WTC11 (cell line): ENCODE results near the gene MAP3K5. TPM values are rescaled to one million over a fixed set of nuclear protein-coding genes. Genes with fewer than 3 reads are reported as not detected.

Source experiments
- ATAC-seq: fragments of 200-7000 bp; cut with Tn5 transposase; 2 replicates; pipeline ENCODE4 v1.10.0; 2021; ENCODE audit warnings: mild to moderate bottlenecking, moderate library complexity
- CTCF ChIA-PET: fragments of 300-600 bp; sonication (Branson Sonifier 250); formaldehyde crosslinking; loops from one replicate; lab custom pipeline; 2021; ENCODE audit warnings: antibody characterized with exemption; lab: Charles Lee
- POLR2A ChIA-PET: fragments of 350-600 bp; sonication (Branson Sonifier 250); formaldehyde crosslinking; loops from one replicate; lab custom pipeline; 2021; ENCODE audit warnings: antibody characterized with exemption; lab: Charles Lee
- DNase-seq: peaks from one replicate; pipeline ENCODE4 v3.0.0; 2021; ENCODE audit warnings: low spot score
- H3K27ac Mint-ChIP-seq: 2 replicates; pipeline ENCODE4 v1.8.0; 2021; ENCODE audit warnings: mixed read lengths
- H3K27me3 Mint-ChIP-seq: 2 replicates; pipeline ENCODE4 v1.8.0; 2021; ENCODE audit warnings: low read depth, mild to moderate bottlenecking, moderate library complexity, mixed read lengths
- H3K36me3 Mint-ChIP-seq: 2 replicates; pipeline ENCODE4 v1.8.0; 2021; ENCODE audit warnings: mixed read lengths
- H3K4me1 Mint-ChIP-seq: 2 replicates; pipeline ENCODE4 v1.8.0; 2022; ENCODE audit warnings: mixed read lengths
- H3K4me3 Mint-ChIP-seq: 2 replicates; pipeline ENCODE4 v1.8.0; 2021; ENCODE audit warnings: mild to moderate bottlenecking, moderate library complexity, mixed read lengths
- H3K9me3 Mint-ChIP-seq: 2 replicates; pipeline ENCODE4 v1.8.0; 2021; ENCODE audit warnings: mixed read lengths
- AFF4 ChIP-seq: sonication (generic); formaldehyde crosslinking; IDR thresholded peaks from 2 replicates; pipeline ENCODE4 v1.8.1; 2023; ENCODE audit warnings: mild to moderate bottlenecking, missing genetic modification reagents, borderline replicate concordance
- CBFB ChIP-seq: sonication (generic); formaldehyde crosslinking; IDR thresholded peaks from 2 replicates; pipeline ENCODE4 v1.8.1; 2022; ENCODE audit warnings: mild to moderate bottlenecking, low read depth, missing genetic modification reagents
- ERG ChIP-seq: fragments of 250-450 bp; sonication (Bioruptor Pico); IDR thresholded peaks from 2 replicates; pipeline ENCODE4 v1.8.0; 2021; ENCODE audit warnings: mild to moderate bottlenecking
- ETV6 ChIP-seq: sonication (generic); formaldehyde crosslinking; IDR thresholded peaks from 2 replicates; pipeline ENCODE4 v1.8.1; 2022; ENCODE audit warnings: mild to moderate bottlenecking, missing genetic modification reagents
- FOXJ3 ChIP-seq: sonication (generic); formaldehyde crosslinking; IDR thresholded peaks from 2 replicates; pipeline ENCODE4 v1.9.0; 2021; ENCODE audit warnings: missing genetic modification reagents, mild to moderate bottlenecking, borderline replicate concordance
- HMGXB4 ChIP-seq: sonication (generic); formaldehyde crosslinking; IDR thresholded peaks from 2 replicates; pipeline ENCODE4 v1.8.1; 2023; ENCODE audit warnings: mild to moderate bottlenecking, moderate library complexity, missing genetic modification reagents
- JAZF1 ChIP-seq: fragments of 250-450 bp; sonication (Bioruptor Pico); IDR thresholded peaks from 2 replicates; pipeline ENCODE4 v1.9.0; 2021; ENCODE audit warnings: moderate library complexity, mild to moderate bottlenecking, inconsistent platforms
- NR1H2 ChIP-seq: sonication (generic); formaldehyde crosslinking; IDR thresholded peaks from 2 replicates; pipeline ENCODE4 v1.9.0; 2021; ENCODE audit warnings: mild to moderate bottlenecking, moderate library complexity, missing genetic modification reagents
- SP1 ChIP-seq: sonication (generic); formaldehyde crosslinking; conservative IDR thresholded peaks from 2 replicates; pipeline ENCODE4 v1.8.1; 2022; ENCODE audit warnings: missing genetic modification reagents
- TCF7 ChIP-seq: sonication (generic); formaldehyde crosslinking; IDR thresholded peaks from 2 replicates; pipeline ENCODE4 v1.8.0; 2022; ENCODE audit warnings: mild to moderate bottlenecking, low read depth, missing genetic modification reagents, moderate library complexity
- ZNF396 ChIP-seq: fragments of 250-450 bp; sonication (Bioruptor Pico); IDR thresholded peaks from 2 replicates; pipeline ENCODE4 v1.8.0; 2021; ENCODE audit warnings: mild to moderate bottlenecking, moderate library complexity, borderline replicate concordance
- total RNA-seq: library from RNA; stranded (reverse); gene quantifications from 3 replicates; pipeline ENCODE4 v1.2.3, GENCODE V29; 2021
- TF ChIP-seq, protein P1 (sequence below): sonication (generic); formaldehyde crosslinking; IDR thresholded peaks from 2 replicates; pipeline ENCODE4 v1.8.1; 2023; ENCODE audit warnings: mild to moderate bottlenecking, missing genetic modification reagents

MAP3K5 gene
- total RNA-seq, 1 experiment from 2014 or later = 1.6 TPM

- TF ChIP-seq JAZF1 = no peak
- TF ChIP-seq FOXJ3 = no peak
- no peak for TF ChIP-seq ZNF396 (CRISPR knock-in tag)
- TF ChIP-seq TCF7 = peak; percentile 67; the same call in 1 of the 2 replicates
- TF ChIP-seq ETV6 (CRISPR knock-in tag) = peak; percentile 16; the same call in 1 of the 2 replicates
- TF ChIP-seq AFF4 (CRISPR knock-in tag) = no peak
- TF ChIP-seq, protein P1, sequence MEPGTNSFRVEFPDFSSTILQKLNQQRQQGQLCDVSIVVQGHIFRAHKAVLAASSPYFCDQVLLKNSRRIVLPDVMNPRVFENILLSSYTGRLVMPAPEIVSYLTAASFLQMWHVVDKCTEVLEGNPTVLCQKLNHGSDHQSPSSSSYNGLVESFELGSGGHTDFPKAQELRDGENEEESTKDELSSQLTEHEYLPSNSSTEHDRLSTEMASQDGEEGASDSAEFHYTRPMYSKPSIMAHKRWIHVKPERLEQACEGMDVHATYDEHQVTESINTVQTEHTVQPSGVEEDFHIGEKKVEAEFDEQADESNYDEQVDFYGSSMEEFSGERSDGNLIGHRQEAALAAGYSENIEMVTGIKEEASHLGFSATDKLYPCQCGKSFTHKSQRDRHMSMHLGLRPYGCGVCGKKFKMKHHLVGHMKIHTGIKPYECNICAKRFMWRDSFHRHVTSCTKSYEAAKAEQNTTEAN (CRISPR knock-in tag) = 0 out of 2 replicates have a peak, but pooled peaks have one; percentile 44
Observed at GRCh38 chr6:136792410-136793262, at the start of gene MAP3K5 (continued).

DNA sequence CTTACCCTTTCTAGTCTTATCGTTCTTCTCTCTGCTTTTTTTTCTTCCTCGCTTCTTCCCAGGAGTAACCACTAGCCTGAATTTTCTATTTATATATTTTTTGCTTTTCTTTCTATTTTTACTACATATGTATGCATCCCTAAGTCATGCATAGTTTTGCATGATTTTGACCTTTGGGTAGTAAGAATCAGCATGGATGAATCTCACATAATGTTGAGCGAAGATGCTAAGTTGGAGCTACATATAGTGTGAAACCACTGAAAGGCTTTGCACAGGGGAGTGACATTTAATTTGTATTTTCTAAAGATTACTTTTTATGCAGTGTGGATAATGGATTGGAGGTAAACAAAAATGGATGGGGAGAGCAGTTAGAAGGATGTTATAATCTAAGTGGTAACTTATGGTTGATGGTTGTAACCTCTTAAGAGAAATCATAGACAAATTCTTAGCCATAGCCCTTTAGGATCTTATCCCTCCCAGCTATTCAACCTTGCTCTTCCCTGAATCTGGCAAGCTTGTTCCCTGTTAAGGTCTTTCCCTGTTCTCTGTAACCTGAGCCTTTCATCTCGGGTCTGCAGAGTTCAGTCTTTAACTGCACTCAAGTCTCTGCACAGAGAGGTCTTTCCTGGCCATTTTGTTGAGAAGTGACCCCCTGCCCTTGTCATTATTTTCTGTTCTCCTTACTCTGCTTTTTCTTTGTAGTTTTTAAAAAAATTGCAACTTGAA, 48.2 kb upstream of the MAP3K5 start:
- peak; percentile 81 for ATAC-seq
- TF ChIP-seq HMGXB4 (CRISPR knock-in tag) = no peak
- no peak for TF ChIP-seq ERG
- no peak for TF ChIP-seq CBFB (CRISPR knock-in tag)
- TF ChIP-seq NR1H2 (CRISPR knock-in tag) = no peak
- TF ChIP-seq TCF7 = no peak
- no peak for TF ChIP-seq SP1
- TF ChIP-seq, all 79 proteins: peak for 0
- H3K9me3 Mint-ChIP-seq = no peaks in the 10 kb centered on the region
- no peaks in the 10 kb centered on the region for H3K27me3 Mint-ChIP-seq
- H3K4me3 Mint-ChIP-seq = no peak overlapping the region
- ChIA-PET CTCF (interaction anchor here (0.9 to 1.9 kb wide), 3 partner anchors 48 to 254 kb away, joined by 3 to 8 read pairs (median 5); partner anchors contain the start of gene MAP3K5), POLR2A (interaction anchor here (0.8 kb wide), 1 partner anchor 218 kb away, joined by 3 read pairs; no protein-coding TSS in a partner anchor)
- H3K27ac Mint-ChIP-seq = no peak overlapping the region
- no peak for DNase-seq
- H3K36me3 Mint-ChIP-seq = peaks cover 8% of the 10 kb centered on the region; the same call in 1 of the 2 replicates
- peaks cover 17% of the 10 kb centered on the region for H3K4me1 Mint-ChIP-seq
